ENCODE results near the gene NFIX. TPM values are rescaled to one million over a fixed set of nuclear protein-coding genes. Genes with fewer than 3 reads are reported as not detected.

NFIX gene
- total and polyA plus RNA-seq, 12 donors: 1.3 to 72.8 (median 28.6) TPM

GRCh38 chr19:13083008-13083404 lies 87.7 kb downstream of the NFIX start:
- Histone ChIP-seq H3K36me3 (replicated peaks in 1 of 2) (no peaks in the 10 kb centered on the region), H3K4me3 (no peak overlapping the region), H3K9me3 (replicated peaks in 1 of 3) (no peaks in the 10 kb centered on the region), H3K27me3 (no peaks in the 10 kb centered on the region), H3K4me1 (replicated peaks in 1 of 2) (no peaks in the 10 kb centered on the region), H3K27ac (peak overlapping the region in 1 of 5 donors; percentile 0)
- DNase-seq: no peak
- no peak for TF ChIP-seq POLR2A (IDR thresholded peaks at IDR 0.05)
- TF ChIP-seq CTCF (IDR thresholded peaks at IDR 0.05): no peak
- WGBS, 4 donors: 66 to 83% (median 78%) methylated on average over 5 to 7 of the region's 7 CpGs
- intact Hi-C loops (cut with DNase I): no loop called here

- 90 to 95% (median 93%) methylated on average over 2 to 9 of the region's 9 CpGs for WGBS, 4 donors
- Histone ChIP-seq H3K27ac (no peak overlapping the region), H3K27me3 (no peaks in the 10 kb centered on the region), H3K9me3 (replicated peaks in 1 of 3) (no peaks in the 10 kb centered on the region), H3K36me3 (replicated peaks in 1 of 2) (no peaks in the 10 kb centered on the region), H3K4me3 (no peak overlapping the region), H3K4me1 (replicated peaks in 1 of 2) (no peaks in the 10 kb centered on the region)
- DNase-seq: no peak
- intact Hi-C loops (cut with DNase I): no loop called here
- TF ChIP-seq CTCF (IDR thresholded peaks at IDR 0.05) (no peak), POLR2A (IDR thresholded peaks at IDR 0.05) (no peak)
Observed at GRCh38 chr19:13083627-13084026, 88.4 kb downstream of the NFIX start.

GRCh38 chr19:13085666-13086065 lies 90.4 kb downstream of the NFIX start:
- H3K27ac ChIP-seq: no peak overlapping the region
- 51 to 70% (median 53%) methylated on average over 7 of the region's 7 CpGs for WGBS, 4 donors
- H3K36me3 ChIP-seq (replicated peaks in 1 of 2): no peaks in the 10 kb centered on the region
- H3K4me1 ChIP-seq (replicated peaks in 1 of 2): peaks cover 0 to under 1% of the 10 kb centered on the region in 2 donors
- no peaks in the 10 kb centered on the region for H3K27me3 ChIP-seq
- H3K9me3 ChIP-seq (replicated peaks in 1 of 3): no peaks in the 10 kb centered on the region
- TF ChIP-seq POLR2A (IDR thresholded peaks at IDR 0.05) (no peak), CTCF (IDR thresholded peaks at IDR 0.05) (no peak)
- DNase-seq: no peak
- H3K4me3 ChIP-seq: no peak overlapping the region
- intact Hi-C loops (cut with DNase I): no loop called here

- Histone ChIP-seq H3K36me3 (replicated peaks in 1 of 2) (no peaks in the 10 kb centered on the region), H3K27me3 (no peaks in the 10 kb centered on the region), H3K27ac (no peak overlapping the region), H3K9me3 (replicated peaks in 1 of 3) (no peaks in the 10 kb centered on the region), H3K4me1 (replicated peaks in 1 of 2) (peaks cover 0 to 4% of the 10 kb centered on the region in 2 donors), H3K4me3 (no peak overlapping the region)
- no peak for DNase-seq
- TF ChIP-seq CTCF (IDR thresholded peaks at IDR 0.05) (no peak), POLR2A (IDR thresholded peaks at IDR 0.05) (no peak)
- intact Hi-C loops (cut with DNase I): no loop called here
- 71 to 90% (median 84%) methylated on average over 2 of the region's 2 CpGs for WGBS, 4 donors
Observed at GRCh38 chr19:13086341-13086740, 91.1 kb downstream of the NFIX start.

Measured in adrenal gland (tissue), 12 donors.